ENCODE results near the gene SIN3B.
A peak's percentile ranks its signal among the peaks of the same experiment; 100 is the strongest.

Gene SIN3B

GRCh38 chr19:16914421-16914820, 85.2 kb downstream of the SIN3B start:
- no peak for FAIRE-seq
- no peak for DNase-seq (ENCODE audit: insufficient read length, low spot score)
- TF ChIP-seq POLR2A (IDR thresholded peaks at IDR 0.05; ENCODE audit: low read depth, low read length): no peak

- FAIRE-seq: no peak
- no peak for TF ChIP-seq POLR2A (IDR thresholded peaks at IDR 0.05; ENCODE audit: low read depth, low read length)
- DNase-seq (ENCODE audit: insufficient read length, low spot score): no peak
These were observed 85.9 kb downstream of the SIN3B start for GRCh38 chr19:16915135-16915534.

GRCh38 chr19:16915734-16916133, 86.5 kb downstream of the SIN3B start:
- no peak for TF ChIP-seq POLR2A (IDR thresholded peaks at IDR 0.05; ENCODE audit: low read depth, low read length)
- FAIRE-seq: no peak
- DNase-seq (ENCODE audit: insufficient read length, low spot score): no peak

GRCh38 chr19:16917401-16917800, 88.2 kb downstream of the SIN3B start:
- FAIRE-seq: no peak
- no peak for DNase-seq (ENCODE audit: insufficient read length, low spot score)
- TF ChIP-seq POLR2A (IDR thresholded peaks at IDR 0.05; ENCODE audit: low read depth, low read length): no peak

GRCh38 chr19:16919496-16919895, 90.3 kb downstream of the SIN3B start:
- FAIRE-seq: no peak
- TF ChIP-seq POLR2A (IDR thresholded peaks at IDR 0.05; ENCODE audit: low read depth, low read length): no peak
- no peak for DNase-seq (ENCODE audit: insufficient read length, low spot score)

GRCh38 chr19:16920816-16921529, 91.8 kb downstream of the SIN3B start:
- no peak for TF ChIP-seq POLR2A (IDR thresholded peaks at IDR 0.05; ENCODE audit: low read depth, low read length)
- FAIRE-seq (no peak), DNase-seq (ENCODE audit: insufficient read length, low spot score) (peak; percentile 81)

GRCh38 chr19:16921766-16922591, 92.8 kb downstream of the SIN3B start:
- TF ChIP-seq POLR2A (IDR thresholded peaks at IDR 0.05; ENCODE audit: low read depth, low read length): no peak
- DNase-seq (ENCODE audit: insufficient read length, low spot score) (no peak), FAIRE-seq (no peak)

- FAIRE-seq (no peak), DNase-seq (ENCODE audit: insufficient read length, low spot score) (no peak)
- TF ChIP-seq POLR2A (IDR thresholded peaks at IDR 0.05; ENCODE audit: low read depth, low read length): no peak
These were observed 93.4 kb downstream of the SIN3B start for GRCh38 chr19:16922592-16922934.

- TF ChIP-seq POLR2A (IDR thresholded peaks at IDR 0.05; ENCODE audit: low read depth, low read length): no peak
- no peak for FAIRE-seq
- no peak for DNase-seq (ENCODE audit: insufficient read length, low spot score)
These were observed 93.8 kb downstream of the SIN3B start for GRCh38 chr19:16922949-16923348.

GRCh38 chr19:16927883-16928282, 98.7 kb downstream of the SIN3B start:
- FAIRE-seq (no peak), DNase-seq (ENCODE audit: insufficient read length, low spot score) (no peak)
- no peak for TF ChIP-seq POLR2A (IDR thresholded peaks at IDR 0.05; ENCODE audit: low read depth, low read length)

GRCh38 chr19:16928351-16928750, 99.2 kb downstream of the SIN3B start:
- DNase-seq (ENCODE audit: insufficient read length, low spot score) (no peak), FAIRE-seq (no peak)
- no peak for TF ChIP-seq POLR2A (IDR thresholded peaks at IDR 0.05; ENCODE audit: low read depth, low read length)

GRCh38 chr19:16928916-16929315, 99.7 kb downstream of the SIN3B start:
- no peak for TF ChIP-seq POLR2A (IDR thresholded peaks at IDR 0.05; ENCODE audit: low read depth, low read length)
- FAIRE-seq: no peak

More at GRCh38 chr19:16928916-16929315, 99.7 kb downstream of the SIN3B start:
- DNase-seq (ENCODE audit: insufficient read length, low spot score): no peak

All from H54 (cell line).